ENCODE data around the gene BSDC1. TPM values are rescaled to one million over a fixed set of nuclear protein-coding genes. Genes with fewer than 3 reads are reported as not detected.

BSDC1 gene
- total RNA-seq, 1 experiment from 2014 or later = 74.0 TPM

DNA sequence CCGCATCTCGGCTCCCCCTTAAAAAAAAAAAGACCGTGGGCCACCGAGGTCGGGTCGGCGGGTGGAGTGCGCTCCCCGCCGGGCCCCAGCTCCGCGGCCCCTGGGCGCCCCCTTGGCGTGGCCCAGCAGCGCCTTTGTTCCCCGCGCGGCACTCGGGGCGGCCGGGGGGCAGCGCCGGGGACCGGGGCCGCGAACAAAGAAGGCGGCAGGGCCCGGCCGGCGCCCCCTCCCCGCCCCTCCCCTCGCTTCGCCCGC, 58.8 kb downstream of the BSDC1 start:
- DNase-seq = no peak
- Histone ChIP-seq H2AFZ (peak overlapping the region; percentile 56; the same call in 1 of the 2 replicates), H3K27me3 (ENCODE audit: insufficient read depth, low read depth) (no peaks in the 10 kb centered on the region), H3K9me2 (ENCODE audit: insufficient read depth) (no peaks in the 10 kb centered on the region), H3K4me3 (peak overlapping the region; percentile 79), H3K79me2 (ENCODE audit: low read depth) (peaks cover 13% of the 10 kb centered on the region), H3K4me2 (peak overlapping the region; percentile 84), H3K27ac (no peak overlapping the region), H4K20me1 (ENCODE audit: insufficient read depth) (no peaks in the 10 kb centered on the region), H3K9me3 (ENCODE audit: insufficient read depth, low read depth) (no peaks in the 10 kb centered on the region), H3K4me1 (replicated peaks; ENCODE audit: insufficient read depth) (peaks cover 50% of the 10 kb centered on the region), H3K36me3 (ENCODE audit: low read depth) (peaks cover 2% of the 10 kb centered on the region; the same call in 1 of the 2 replicates), H3F3A (ENCODE audit: insufficient read depth, low read depth) (peaks cover 43% of the 10 kb centered on the region)
- ChIA-PET POLR2A (ENCODE audit: unreplicated experiment) (interaction anchor here (0.6 kb wide), 4 partner anchors 11 to 815 kb away, joined by 3 to 7 read pairs (median 4); no protein-coding TSS in a partner anchor), CTCF (interaction anchor here (0.5 to 0.7 kb wide), 3 partner anchors 11 to 160 kb away, joined by 3 to 4 read pairs (median 4); no protein-coding TSS in a partner anchor)
- TF ChIP-seq, protein P1, sequence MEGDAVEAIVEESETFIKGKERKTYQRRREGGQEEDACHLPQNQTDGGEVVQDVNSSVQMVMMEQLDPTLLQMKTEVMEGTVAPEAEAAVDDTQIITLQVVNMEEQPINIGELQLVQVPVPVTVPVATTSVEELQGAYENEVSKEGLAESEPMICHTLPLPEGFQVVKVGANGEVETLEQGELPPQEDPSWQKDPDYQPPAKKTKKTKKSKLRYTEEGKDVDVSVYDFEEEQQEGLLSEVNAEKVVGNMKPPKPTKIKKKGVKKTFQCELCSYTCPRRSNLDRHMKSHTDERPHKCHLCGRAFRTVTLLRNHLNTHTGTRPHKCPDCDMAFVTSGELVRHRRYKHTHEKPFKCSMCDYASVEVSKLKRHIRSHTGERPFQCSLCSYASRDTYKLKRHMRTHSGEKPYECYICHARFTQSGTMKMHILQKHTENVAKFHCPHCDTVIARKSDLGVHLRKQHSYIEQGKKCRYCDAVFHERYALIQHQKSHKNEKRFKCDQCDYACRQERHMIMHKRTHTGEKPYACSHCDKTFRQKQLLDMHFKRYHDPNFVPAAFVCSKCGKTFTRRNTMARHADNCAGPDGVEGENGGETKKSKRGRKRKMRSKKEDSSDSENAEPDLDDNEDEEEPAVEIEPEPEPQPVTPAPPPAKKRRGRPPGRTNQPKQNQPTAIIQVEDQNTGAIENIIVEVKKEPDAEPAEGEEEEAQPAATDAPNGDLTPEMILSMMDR (conservative IDR thresholded peaks at IDR 0.05) = no peak
- no peak for TF ChIP-seq EZH2 (IDR thresholded peaks at IDR 0.05; ENCODE audit: low read depth)
- intact Hi-C loops (cut with micrococcal nuclease; ENCODE audit: unreplicated experiment) = no loop called here
- no TSS peak for BruUV-seq (replicated peaks)

DNA sequence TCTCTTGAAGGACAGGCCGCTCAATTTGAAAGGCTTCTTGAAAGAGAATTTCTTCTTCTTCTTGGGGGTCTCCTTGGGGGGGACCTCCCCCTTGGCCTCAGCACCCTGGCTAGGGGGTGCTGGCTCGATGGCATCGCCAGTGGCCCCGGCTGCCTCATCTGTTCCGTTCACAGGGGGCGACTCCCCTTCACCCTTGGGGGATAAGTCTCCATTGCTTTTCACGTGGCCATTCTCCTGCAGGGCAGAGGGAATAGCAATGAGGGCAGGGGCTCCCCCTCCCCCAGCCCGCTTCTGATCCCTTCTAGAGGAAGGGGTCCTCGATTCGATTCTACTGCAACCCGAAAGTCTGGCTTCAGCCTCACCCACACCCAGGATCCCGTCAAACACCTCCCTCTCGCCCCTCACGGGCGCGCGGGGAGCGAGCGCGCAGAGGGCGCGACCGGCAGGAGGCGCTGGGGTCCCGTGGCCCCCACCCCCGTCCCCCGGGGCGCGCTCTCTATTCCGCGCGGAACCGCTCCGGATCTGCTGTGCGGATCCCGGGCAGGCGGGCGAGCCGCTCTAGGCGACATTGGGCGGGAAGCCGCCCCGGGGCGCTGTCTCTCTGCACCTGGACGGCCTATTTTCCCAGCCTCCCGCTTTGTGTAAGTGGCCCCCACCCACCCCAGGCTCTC, 59.2 kb downstream of the BSDC1 start:
- Histone ChIP-seq H4K20me1 (ENCODE audit: insufficient read depth) (no peaks in the 10 kb centered on the region), H2AFZ (peak overlapping the region; percentile 56; the same call in 1 of the 2 replicates), H3K4me1 (replicated peaks; ENCODE audit: insufficient read depth) (peaks cover 50% of the 10 kb centered on the region), H3K9me3 (ENCODE audit: insufficient read depth, low read depth) (no peaks in the 10 kb centered on the region), H3K9me2 (ENCODE audit: insufficient read depth) (no peaks in the 10 kb centered on the region), H3K27ac (no peak overlapping the region), H3K79me2 (ENCODE audit: low read depth) (peaks cover 13% of the 10 kb centered on the region), H3F3A (ENCODE audit: insufficient read depth, low read depth) (peaks cover 48% of the 10 kb centered on the region), H3K27me3 (ENCODE audit: insufficient read depth, low read depth) (no peaks in the 10 kb centered on the region), H3K36me3 (ENCODE audit: low read depth) (peaks cover 2% of the 10 kb centered on the region; the same call in 1 of the 2 replicates), H3K4me2 (peak overlapping the region; percentile 84), H3K4me3 (peak overlapping the region; percentile 79)
- CTCF ChIA-PET = interaction anchor here (0.5 to 0.6 kb wide), 2 partner anchors 11 to 28 kb away, joined by 4 read pairs; no protein-coding TSS in a partner anchor
- no peak for TF ChIP-seq EZH2 (IDR thresholded peaks at IDR 0.05; ENCODE audit: low read depth)
- TF ChIP-seq, protein P1 (conservative IDR thresholded peaks at IDR 0.05) = peak; percentile 68
- intact Hi-C loops (cut with micrococcal nuclease; ENCODE audit: unreplicated experiment) = no loop called here
- TSS peak; percentile 42 for BruUV-seq (replicated peaks)
- peak; percentile 34 for DNase-seq
- POLR2A ChIA-PET (ENCODE audit: unreplicated experiment) = interaction anchor here (0.6 kb wide), 3 partner anchors 11 to 814 kb away, joined by 4 to 7 read pairs (median 4); no protein-coding TSS in a partner anchor

DNA sequence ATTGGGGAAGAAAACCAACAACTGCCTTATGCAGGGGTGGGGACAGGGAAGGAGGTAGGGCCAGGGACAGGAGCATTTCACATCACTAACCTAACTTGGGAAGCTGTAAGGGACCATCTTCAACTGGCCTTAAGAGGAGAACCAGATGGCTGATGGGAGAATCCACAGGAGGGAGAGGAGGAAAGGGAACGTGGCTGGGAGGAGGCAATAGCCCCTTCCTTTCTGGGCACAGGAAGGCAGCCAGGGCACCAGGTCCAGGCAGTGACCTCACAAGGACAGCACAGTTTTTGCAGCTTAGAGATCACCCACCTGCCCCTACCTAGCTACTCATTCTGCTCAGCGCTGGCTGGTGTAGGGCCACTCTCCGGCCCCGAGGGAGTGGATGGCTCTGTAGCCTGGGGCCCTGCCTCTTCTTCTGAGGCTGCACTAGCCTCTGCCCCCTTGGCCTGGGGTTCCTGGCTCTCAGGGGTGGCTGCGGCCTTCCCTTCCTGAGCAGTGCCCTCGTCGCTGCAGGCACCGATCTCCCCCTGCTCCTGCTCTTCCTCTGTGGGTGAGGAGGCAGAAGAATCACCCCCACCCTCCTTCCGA, 59.9 kb downstream of the BSDC1 start:
- TF ChIP-seq EZH2 (IDR thresholded peaks at IDR 0.05; ENCODE audit: low read depth) = no peak
- TF ChIP-seq, protein P1 (conservative IDR thresholded peaks at IDR 0.05) = no peak
- Histone ChIP-seq H3K27me3 (ENCODE audit: insufficient read depth, low read depth) (no peaks in the 10 kb centered on the region), H3K36me3 (ENCODE audit: low read depth) (peaks cover 2% of the 10 kb centered on the region; the same call in 1 of the 2 replicates), H3K4me1 (replicated peaks; ENCODE audit: insufficient read depth) (peaks cover 50% of the 10 kb centered on the region), H2AFZ (no peak overlapping the region), H3K9me2 (ENCODE audit: insufficient read depth) (no peaks in the 10 kb centered on the region), H3K79me2 (ENCODE audit: low read depth) (peaks cover 13% of the 10 kb centered on the region), H4K20me1 (ENCODE audit: insufficient read depth) (no peaks in the 10 kb centered on the region), H3K9me3 (ENCODE audit: insufficient read depth, low read depth) (no peaks in the 10 kb centered on the region), H3K4me3 (peak overlapping the region; percentile 79; the same call in 1 of the 2 replicates), H3K27ac (no peak overlapping the region), H3F3A (ENCODE audit: insufficient read depth, low read depth) (peaks cover 52% of the 10 kb centered on the region), H3K4me2 (peak overlapping the region; percentile 84)
- POLR2A ChIA-PET (ENCODE audit: unreplicated experiment) = no interaction called here
- DNase-seq = peak in 1 of 2 experiments; percentile 12
- CTCF ChIA-PET = no interaction called here
- intact Hi-C loops (cut with micrococcal nuclease; ENCODE audit: unreplicated experiment) = no loop called here
- no TSS peak for BruUV-seq (replicated peaks)

Data from PC-9 (cell line).